Osteoblast (primary cell): ENCODE measurements around the gene DBNDD2. TPM values are rescaled to one million over a fixed set of nuclear protein-coding genes. Genes with fewer than 3 reads are reported as not detected.

Experiments
- DNase-seq: peaks from one replicate; pipeline ENCODE4 v3.0.0; 2011; ENCODE audit warnings: low spot score, mixed read lengths; ENCODE audit not compliant: insufficient read length; ENCODE audit errors: missing footprints
- H2AFZ ChIP-seq: 2 replicates; pipeline ENCODE4 v1.6.0; 2011; ENCODE audit warnings: mild to moderate bottlenecking, low read length
- H3K27ac ChIP-seq: 2 replicates; pipeline ENCODE4 v1.5.1; 2011; ENCODE audit warnings: mild to moderate bottlenecking, low read depth, low read length, moderate library complexity
- H3K27me3 ChIP-seq: 2 replicates; pipeline ENCODE4 v1.6.0; 2012; ENCODE audit warnings: mild to moderate bottlenecking, control low read depth, inconsistent platforms, low read length, moderate library complexity; ENCODE audit not compliant: insufficient read depth
- H3K36me3 ChIP-seq: 2 replicates; pipeline ENCODE4 v1.5.1; 2011; ENCODE audit warnings: mild to moderate bottlenecking, low read length, control low read depth, moderate library complexity; ENCODE audit not compliant: insufficient read depth
- H3K4me1 ChIP-seq: 2 replicates; pipeline ENCODE4 v1.5.1; 2011; ENCODE audit warnings: mild to moderate bottlenecking, low read length, control low read depth, moderate library complexity; ENCODE audit not compliant: insufficient read depth
- H3K4me2 ChIP-seq: 2 replicates; pipeline ENCODE4 v1.6.0; 2011; ENCODE audit warnings: mild to moderate bottlenecking, low read length; ENCODE audit not compliant: insufficient read depth
- H3K4me3 ChIP-seq: fragments of 200-600 bp; sonication (generic); 3 replicates; pipeline ENCODE4 v1.5.1; 2012; ENCODE audit warnings: mild to moderate bottlenecking, low read length, inconsistent platforms; ENCODE audit not compliant: insufficient read depth
- H3K79me2 ChIP-seq: 2 replicates; pipeline ENCODE4 v1.6.0; 2012; ENCODE audit warnings: mild to moderate bottlenecking, low read length, control low read depth, inconsistent platforms; ENCODE audit not compliant: insufficient read depth
- H3K9me3 ChIP-seq: 2 replicates; pipeline ENCODE4 v1.5.1; 2011; ENCODE audit warnings: low read depth, low read length, control low read depth
- H4K20me1 ChIP-seq: 2 replicates; pipeline ENCODE4 v1.6.0; 2012; ENCODE audit warnings: mild to moderate bottlenecking, low read length, control low read depth; ENCODE audit not compliant: insufficient read depth
- total RNA-seq: library from RNA; depleted of rRNA; stranded (reverse); fragments of >200 nt; gene quantifications from 2 replicates; pipeline ENCODE4 v1.2.3, GENCODE V29; 2012
- TF ChIP-seq, protein P1 (sequence below): IDR thresholded peaks from 2 replicates; pipeline ENCODE4 v1.5.1; 2011; ENCODE audit warnings: mild to moderate bottlenecking, low read depth, low read length, moderate library complexity; ENCODE audit errors: extremely low read depth

DBNDD2 gene
- total RNA-seq, 1 donor: 8.7 TPM

DNA sequence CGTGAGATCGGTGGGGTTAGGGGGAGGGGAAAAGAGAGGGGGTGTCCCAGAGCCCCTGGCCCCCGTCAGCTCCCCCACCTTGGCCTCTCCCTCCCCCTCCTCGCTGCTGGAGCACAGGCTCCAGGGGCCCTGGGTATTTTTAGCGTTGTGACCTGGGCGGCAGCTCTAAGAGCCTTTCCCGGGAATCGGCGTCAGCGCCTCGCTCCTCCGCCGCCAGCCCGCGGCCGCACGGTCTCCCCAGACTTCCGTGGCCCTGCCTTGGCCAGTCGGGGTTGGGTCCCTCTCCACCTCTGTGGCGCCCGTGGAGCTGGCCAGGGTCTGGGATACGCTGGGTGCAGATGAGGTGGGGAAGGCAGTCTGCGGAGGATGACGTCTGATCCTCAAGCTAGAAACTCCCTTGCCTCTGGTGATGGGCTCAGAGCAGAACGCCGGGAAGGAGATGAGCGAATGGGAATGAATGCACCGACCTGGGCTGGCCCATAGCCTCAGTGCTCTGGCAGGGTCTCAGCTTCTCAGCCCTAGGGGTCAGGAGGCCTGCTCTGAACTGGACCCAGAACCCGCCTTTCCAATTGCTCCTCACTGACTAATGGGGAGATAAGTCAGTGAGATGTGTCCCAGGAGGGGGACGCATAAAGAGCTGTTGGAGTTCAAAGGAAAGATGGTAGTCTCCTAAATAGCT is 883 bp upstream of the DBNDD2 start:
- H4K20me1 ChIP-seq: peaks cover 5% of the 10 kb centered on the region
- H3K9me3 ChIP-seq: no peaks in the 10 kb centered on the region
- H3K4me2 ChIP-seq: peak overlapping the region; percentile 93
- H3K4me1 ChIP-seq: peaks cover 12% of the 10 kb centered on the region
- no peaks in the 10 kb centered on the region for H3K36me3 ChIP-seq
- TF ChIP-seq, protein P1, sequence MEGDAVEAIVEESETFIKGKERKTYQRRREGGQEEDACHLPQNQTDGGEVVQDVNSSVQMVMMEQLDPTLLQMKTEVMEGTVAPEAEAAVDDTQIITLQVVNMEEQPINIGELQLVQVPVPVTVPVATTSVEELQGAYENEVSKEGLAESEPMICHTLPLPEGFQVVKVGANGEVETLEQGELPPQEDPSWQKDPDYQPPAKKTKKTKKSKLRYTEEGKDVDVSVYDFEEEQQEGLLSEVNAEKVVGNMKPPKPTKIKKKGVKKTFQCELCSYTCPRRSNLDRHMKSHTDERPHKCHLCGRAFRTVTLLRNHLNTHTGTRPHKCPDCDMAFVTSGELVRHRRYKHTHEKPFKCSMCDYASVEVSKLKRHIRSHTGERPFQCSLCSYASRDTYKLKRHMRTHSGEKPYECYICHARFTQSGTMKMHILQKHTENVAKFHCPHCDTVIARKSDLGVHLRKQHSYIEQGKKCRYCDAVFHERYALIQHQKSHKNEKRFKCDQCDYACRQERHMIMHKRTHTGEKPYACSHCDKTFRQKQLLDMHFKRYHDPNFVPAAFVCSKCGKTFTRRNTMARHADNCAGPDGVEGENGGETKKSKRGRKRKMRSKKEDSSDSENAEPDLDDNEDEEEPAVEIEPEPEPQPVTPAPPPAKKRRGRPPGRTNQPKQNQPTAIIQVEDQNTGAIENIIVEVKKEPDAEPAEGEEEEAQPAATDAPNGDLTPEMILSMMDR: no peak
- peaks cover 3% of the 10 kb centered on the region for H3K79me2 ChIP-seq
- peak overlapping the region; percentile 48 for H2AFZ ChIP-seq
- H3K27ac ChIP-seq: peak overlapping the region; percentile 76
- peak overlapping the region; percentile 82 for H3K4me3 ChIP-seq
- no peaks in the 10 kb centered on the region for H3K27me3 ChIP-seq
- DNase-seq: peak; percentile 94

- Histone ChIP-seq H3K4me3 (no peak overlapping the region), H3K36me3 (no peaks in the 10 kb centered on the region), H3K27me3 (no peaks in the 10 kb centered on the region), H3K9me3 (no peaks in the 10 kb centered on the region), H3K4me1 (peaks cover 12% of the 10 kb centered on the region), H3K4me2 (no peak overlapping the region), H4K20me1 (peaks cover 5% of the 10 kb centered on the region), H3K79me2 (peaks cover 3% of the 10 kb centered on the region), H3K27ac (no peak overlapping the region), H2AFZ (no peak overlapping the region)
- DNase-seq: peak; percentile 64
- TF ChIP-seq, protein P1: no peak
These were observed 641 bp downstream of the DBNDD2 start for GRCh38 chr20:45408646-45409213.

- peaks cover 5% of the 10 kb centered on the region for H4K20me1 ChIP-seq
- H2AFZ ChIP-seq: no peak overlapping the region
- no peaks in the 10 kb centered on the region for H3K36me3 ChIP-seq
- TF ChIP-seq, protein P1: no peak
- H3K27ac ChIP-seq: no peak overlapping the region
- no peak overlapping the region for H3K4me2 ChIP-seq
- peaks cover 3% of the 10 kb centered on the region for H3K79me2 ChIP-seq
- no peaks in the 10 kb centered on the region for H3K27me3 ChIP-seq
- peaks cover 12% of the 10 kb centered on the region for H3K4me1 ChIP-seq
- no peaks in the 10 kb centered on the region for H3K9me3 ChIP-seq
- DNase-seq: peak; percentile 32
- H3K4me3 ChIP-seq: no peak overlapping the region
These were observed 1.6 kb downstream of the DBNDD2 start for GRCh38 chr20:45409521-45410272.

DNA sequence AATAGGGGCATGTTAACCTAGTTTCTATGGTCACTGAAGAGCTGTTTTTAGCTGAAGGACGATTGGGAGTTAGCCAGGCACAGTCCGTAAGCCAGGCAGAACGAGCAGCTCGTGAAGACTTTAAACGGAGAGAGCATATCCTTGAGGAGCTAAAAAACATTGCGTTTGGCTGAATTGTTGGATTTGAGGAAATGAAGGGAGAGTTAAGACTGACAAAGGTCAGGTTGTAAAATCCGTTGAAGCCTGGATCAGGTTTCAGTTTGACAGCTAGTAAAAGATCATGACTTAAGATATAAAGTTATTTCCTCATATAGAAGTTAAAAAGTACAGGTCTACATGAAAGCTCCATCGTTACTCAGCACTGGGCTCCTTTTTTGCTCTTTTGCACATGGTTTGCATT is 2.8 kb downstream of the DBNDD2 start:
- TF ChIP-seq, protein P1: no peak
- H3K36me3 ChIP-seq: no peaks in the 10 kb centered on the region
- H3K27ac ChIP-seq: no peak overlapping the region
- no peaks in the 10 kb centered on the region for H3K27me3 ChIP-seq
- peak; percentile 10 for DNase-seq
- H3K4me3 ChIP-seq: no peak overlapping the region
- H2AFZ ChIP-seq: no peak overlapping the region
- H3K79me2 ChIP-seq: peaks cover 6% of the 10 kb centered on the region
- H3K4me2 ChIP-seq: no peak overlapping the region
- peaks cover 5% of the 10 kb centered on the region for H4K20me1 ChIP-seq
- no peaks in the 10 kb centered on the region for H3K9me3 ChIP-seq
- peaks cover 8% of the 10 kb centered on the region for H3K4me1 ChIP-seq
